Endothelial cell of umbilical vein (primary cell): ENCODE results near the gene C2CD3. TPM values are rescaled to one million over a fixed set of nuclear protein-coding genes. Genes with fewer than 3 reads are reported as not detected.

Experiments used
- BruUV-seq: library from RNA; stranded (reverse); fragments of 400-500 nt; replicated peaks from 2 replicates; lab custom pipeline; 2021; lab: Mats Ljungman, UMichigan
- CTCF ChIA-PET: fragments of 300-600, 350-600 bp; sonication (Branson Sonifier 250); formaldehyde crosslinking; loops from one replicate; lab custom pipeline; 2021; ENCODE audit warnings: antibody characterized with exemption, inconsistent platforms; lab: Charles Lee
- POLR2A ChIA-PET: fragments of 300-600, 350-600 bp; sonication (Branson Sonifier 250); formaldehyde crosslinking; loops from one replicate; lab custom pipeline; 2021; ENCODE audit warnings: antibody characterized with exemption, inconsistent platforms; lab: Charles Lee
- DNase-seq: peaks from one replicate; pipeline ENCODE4 v3.0.0-alpha.2; 2011; ENCODE audit warnings: low read depth, low spot score
- FAIRE-seq: peaks from 2 replicates; lab custom pipeline; 2011; peaks lifted over from hg19 to GRCh38; lab: Jason Lieb, UNC
- H2AFZ ChIP-seq: 2 replicates; pipeline ENCODE4 v1.6.0; 2012; ENCODE audit warnings: low read depth, low read length, control low read depth, inconsistent platforms
- H3K27ac ChIP-seq: 2 replicates; pipeline ENCODE4 v1.5.1; 2011; ENCODE audit warnings: low read depth, mild to moderate bottlenecking, control low read depth, low read length, moderate library complexity; ENCODE audit not compliant: insufficient read depth
- H3K27me3 ChIP-seq, 2 experiments: 2 replicates each; pipeline versions ENCODE4 v1.6.0 to v1.6.1; 2011; ENCODE audit warnings: low read length in 2 of 2, mixed read lengths in 1 of 2; ENCODE audit not compliant: control insufficient read depth in 2 of 2, insufficient read depth in 2 of 2
- H3K36me3 ChIP-seq, 2 experiments: 2 replicates in 1 of 2; 3 replicates in 1 of 2; pipeline ENCODE4 v1.5.1; 2011; ENCODE audit warnings: low read length in 2 of 2, mild to moderate bottlenecking in 1 of 2, moderate library complexity in 1 of 2; ENCODE audit not compliant: control insufficient read depth in 2 of 2, insufficient read depth in 2 of 2; ENCODE audit errors: extremely low read depth in 1 of 2
- H3K4me1 ChIP-seq: 3 replicates; pipeline ENCODE4 v1.5.1; 2011; ENCODE audit warnings: mild to moderate bottlenecking, low read length; ENCODE audit not compliant: control insufficient read depth, insufficient read depth; ENCODE audit errors: extremely low read depth
- H3K4me2 ChIP-seq: 2 replicates; pipeline ENCODE4 v1.6.1; 2011; ENCODE audit warnings: low read length, control low read depth, mixed read lengths; ENCODE audit not compliant: insufficient read depth
- H3K4me3 ChIP-seq, 3 experiments: fragments of 200-600 bp in 1 of 3; sonication (generic), shearing (Covaris generic) in 1 of 3; replicated peaks in 1 of 3; 2 replicates each; pipeline ENCODE4 v1.5.1; 2011 to 2016; ENCODE audit warnings: control low read depth in 3 of 3, low read length in 3 of 3, mild to moderate bottlenecking in 2 of 3, inconsistent platforms in 1 of 3, low read depth in 1 of 3, moderate library complexity in 1 of 3; ENCODE audit not compliant: insufficient read depth in 1 of 3
- H3K79me2 ChIP-seq: 2 replicates; pipeline ENCODE4 v1.6.0; 2012; ENCODE audit warnings: low read length, inconsistent platforms; ENCODE audit not compliant: control insufficient read depth, insufficient read depth
- H3K9ac ChIP-seq: replicated peaks from 2 replicates; pipeline ENCODE3; 2011; ENCODE audit warnings: low read length, control low read depth; ENCODE audit not compliant: insufficient read depth; ENCODE audit errors: extremely low read depth
- H3K9me1 ChIP-seq: replicated peaks from 3 replicates; pipeline ENCODE4 v1.6.0; 2011; ENCODE audit warnings: mild to moderate bottlenecking, low read length; ENCODE audit not compliant: control insufficient read depth, insufficient read depth; ENCODE audit errors: extremely low read depth
- H3K9me3 ChIP-seq: replicated peaks from 2 replicates; pipeline ENCODE4 v1.5.1; 2012; ENCODE audit warnings: low read length, inconsistent platforms; ENCODE audit not compliant: control insufficient read depth, insufficient read depth
- H4K20me1 ChIP-seq: replicated peaks from 2 replicates; pipeline ENCODE3; 2011; ENCODE audit warnings: mild to moderate bottlenecking, low read length; ENCODE audit not compliant: control insufficient read depth, insufficient read depth; ENCODE audit errors: extremely low read depth
- EZH2 ChIP-seq: IDR thresholded peaks from 2 replicates; pipeline ENCODE4 v1.6.1; 2012; ENCODE audit warnings: borderline replicate concordance, low read depth, mild to moderate bottlenecking, moderate library complexity, low read length, inconsistent platforms; ENCODE audit not compliant: severe bottlenecking
- FOS ChIP-seq: IDR thresholded peaks from 2 replicates; pipeline ENCODE4 v1.6.1; 2011; ENCODE audit warnings: mild to moderate bottlenecking, low read length, moderate library complexity, borderline replicate concordance; ENCODE audit not compliant: insufficient read depth
- GATA2 ChIP-seq: IDR thresholded peaks from 2 replicates; pipeline ENCODE4 v1.7.0; 2011; ENCODE audit warnings: low read depth, mild to moderate bottlenecking, moderate library complexity, mixed read lengths, low read length; ENCODE audit not compliant: insufficient read length, insufficient read depth
- JUN ChIP-seq: IDR thresholded peaks from 2 replicates; pipeline ENCODE4 v1.6.1; 2011; ENCODE audit warnings: borderline replicate concordance, low read depth; ENCODE audit not compliant: insufficient read length, insufficient read depth
- MYC ChIP-seq: IDR thresholded peaks from one replicate; pipeline ENCODE4 v1.6.1; 2011; ENCODE audit warnings: mild to moderate bottlenecking, low read depth, low read length
- POLR2A ChIP-seq: IDR thresholded peaks from 2 replicates; pipeline ENCODE4 v1.6.1; 2012; ENCODE audit warnings: low read depth, mild to moderate bottlenecking, control low read depth, low read length
- POLR2AphosphoS5 ChIP-seq: IDR thresholded peaks from 2 replicates; pipeline ENCODE4 v1.6.1; 2012; ENCODE audit warnings: low read depth, mild to moderate bottlenecking, control low read depth, low read length, moderate library complexity; ENCODE audit not compliant: insufficient read depth
- dilution Hi-C: fragments of 300-500 bp; cut with MboI; formaldehyde crosslinking; loops from one replicate; pipeline ENCODE4 v1.15.0; 2019; ENCODE audit warnings: low sequenced_read_pairs; ENCODE audit not compliant: extremely low pct_ligation_motif_present
- intact Hi-C: fragments of 100-400 bp; cut with micrococcal nuclease; formaldehyde crosslinking; loops from one replicate; pipeline ENCODE4 v1.10.0; 2022
- polyA plus RNA-seq, 4 experiments: library from polyadenylated mRNA; depleted of rRNA in 3 of 4; stranded (reverse) in 3 of 4; unstranded in 1 of 4; fragments of >200 nt; gene quantifications; 2 replicates each; pipeline versions ENCODE4 v1.2.1 to v1.2.3, GENCODE V29; 2011 to 2012; ENCODE audit warnings: missing spikeins in 1 of 4
- total RNA-seq: library from RNA; stranded (reverse); gene quantifications from 2 replicates; pipeline ENCODE4 v1.2.3, GENCODE V29; 2021
- TF ChIP-seq, protein P1 (sequence below): IDR thresholded peaks from 2 replicates; pipeline ENCODE4 v1.6.1; 2011; ENCODE audit not compliant: insufficient read depth, insufficient read length
- TF ChIP-seq, protein P2 (sequence below), 2 donors: IDR thresholded peaks; 1 replicate in 1 of 2; 2 replicates in 1 of 2; pipeline ENCODE4 v1.5.1; 2011; ENCODE audit warnings: low read length in 2 of 2, mild to moderate bottlenecking in 2 of 2, moderate library complexity in 2 of 2, control low read depth in 1 of 2, inconsistent platforms in 1 of 2, low read depth in 1 of 2; ENCODE audit not compliant: insufficient read depth in 1 of 2; ENCODE audit errors: extremely low read depth in 1 of 2

The C2CD3 gene
- total and polyA plus RNA-seq, 2 donors (not counting 3 experiments of a cell fraction or from before 2014, with no cell fraction given) = 12.9 to 36.6 TPM

DNA sequence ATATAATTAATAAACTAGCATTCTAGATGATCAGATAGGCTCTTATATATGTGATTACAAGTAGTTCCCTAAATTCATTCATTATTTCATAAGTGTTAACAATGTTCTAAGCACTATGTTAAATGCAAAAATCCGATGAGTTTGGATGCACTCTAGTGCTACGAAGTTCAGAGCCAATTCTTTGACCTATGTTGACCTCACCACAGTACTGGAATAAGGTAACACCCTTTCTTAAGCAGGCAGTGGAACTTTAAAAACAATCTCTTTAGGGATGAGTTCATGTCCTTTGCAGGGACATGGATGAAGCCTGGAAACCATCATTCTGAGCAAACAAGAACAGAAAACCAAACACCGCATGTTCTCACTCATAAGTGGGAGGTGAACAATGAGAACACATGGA is 93.6 kb downstream of the C2CD3 start:
- Histone ChIP-seq H3K9me3 (no peaks in the 10 kb centered on the region), H3K4me2 (no peak overlapping the region), H3K4me1 (no peaks in the 10 kb centered on the region), H3K4me3 (no peak overlapping the region), H3K27me3 (no peaks in the 10 kb centered on the region), H3K79me2 (no peaks in the 10 kb centered on the region), H3K36me3 (peaks cover 7 to 9% of the 10 kb centered on the region in 2 experiments), H3K9me1 (no peaks in the 10 kb centered on the region), H3K9ac (no peak overlapping the region), H4K20me1 (no peaks in the 10 kb centered on the region), H2AFZ (no peak overlapping the region), H3K27ac (no peak overlapping the region)
- ChIA-PET POLR2A (no interaction called here), CTCF (no interaction called here)
- intact Hi-C loops (no loop called here), dilution Hi-C loops (no loop called here)
- FAIRE-seq (no peak), DNase-seq (no peak)
- TF ChIP-seq MYC = no peak
- no peak for TF ChIP-seq GATA2
- no peak for TF ChIP-seq POLR2AphosphoS5
- no TSS peak for BruUV-seq

DNA sequence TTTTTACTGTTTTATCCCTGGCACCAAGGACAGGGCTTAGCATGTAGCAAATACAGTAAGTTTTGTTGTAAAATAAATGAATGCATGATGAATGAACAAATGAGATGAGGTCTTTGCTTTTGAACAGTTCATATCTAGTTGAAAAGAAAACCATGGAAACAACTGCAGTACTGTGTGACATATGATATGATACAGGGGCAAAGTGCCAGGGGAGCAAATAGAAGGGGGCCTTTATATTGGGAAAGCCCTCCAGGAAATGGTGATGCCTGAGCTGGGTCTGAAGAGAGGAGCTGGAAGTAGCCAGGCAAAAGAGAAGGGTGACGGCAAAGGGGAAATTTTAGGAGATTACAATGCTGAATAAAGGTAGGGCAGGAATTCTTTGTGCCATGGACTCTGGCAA is 98.1 kb downstream of the C2CD3 start:
- Histone ChIP-seq H3K27ac (no peak overlapping the region), H3K9me1 (no peaks in the 10 kb centered on the region), H3K36me3 (peaks cover 3 to 7% of the 10 kb centered on the region in 2 experiments), H3K9me3 (no peaks in the 10 kb centered on the region), H3K9ac (no peak overlapping the region), H3K27me3 (no peaks in the 10 kb centered on the region), H2AFZ (no peak overlapping the region), H3K4me3 (no peak overlapping the region), H3K4me2 (no peak overlapping the region), H3K4me1 (no peaks in the 10 kb centered on the region), H3K79me2 (no peaks in the 10 kb centered on the region), H4K20me1 (no peaks in the 10 kb centered on the region)
- CTCF ChIA-PET = no interaction called here
- intact Hi-C loops (no loop called here), dilution Hi-C loops (no loop called here)
- no peak for TF ChIP-seq JUN
- TF ChIP-seq, protein P1, sequence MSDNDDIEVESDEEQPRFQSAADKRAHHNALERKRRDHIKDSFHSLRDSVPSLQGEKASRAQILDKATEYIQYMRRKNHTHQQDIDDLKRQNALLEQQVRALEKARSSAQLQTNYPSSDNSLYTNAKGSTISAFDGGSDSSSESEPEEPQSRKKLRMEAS = no peak
- no peak for TF ChIP-seq EZH2
- no peak for TF ChIP-seq MYC
- TF ChIP-seq POLR2A = no peak
- TF ChIP-seq GATA2 = no peak
- TF ChIP-seq, protein P2, sequence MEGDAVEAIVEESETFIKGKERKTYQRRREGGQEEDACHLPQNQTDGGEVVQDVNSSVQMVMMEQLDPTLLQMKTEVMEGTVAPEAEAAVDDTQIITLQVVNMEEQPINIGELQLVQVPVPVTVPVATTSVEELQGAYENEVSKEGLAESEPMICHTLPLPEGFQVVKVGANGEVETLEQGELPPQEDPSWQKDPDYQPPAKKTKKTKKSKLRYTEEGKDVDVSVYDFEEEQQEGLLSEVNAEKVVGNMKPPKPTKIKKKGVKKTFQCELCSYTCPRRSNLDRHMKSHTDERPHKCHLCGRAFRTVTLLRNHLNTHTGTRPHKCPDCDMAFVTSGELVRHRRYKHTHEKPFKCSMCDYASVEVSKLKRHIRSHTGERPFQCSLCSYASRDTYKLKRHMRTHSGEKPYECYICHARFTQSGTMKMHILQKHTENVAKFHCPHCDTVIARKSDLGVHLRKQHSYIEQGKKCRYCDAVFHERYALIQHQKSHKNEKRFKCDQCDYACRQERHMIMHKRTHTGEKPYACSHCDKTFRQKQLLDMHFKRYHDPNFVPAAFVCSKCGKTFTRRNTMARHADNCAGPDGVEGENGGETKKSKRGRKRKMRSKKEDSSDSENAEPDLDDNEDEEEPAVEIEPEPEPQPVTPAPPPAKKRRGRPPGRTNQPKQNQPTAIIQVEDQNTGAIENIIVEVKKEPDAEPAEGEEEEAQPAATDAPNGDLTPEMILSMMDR (IDR thresholded peaks at IDR 0.05; ENCODE audit: extremely low read depth in 1 of 2, insufficient read depth in 1 of 2, low read depth in 1 of 2, low read length in 2 of 2) = no peak
- TF ChIP-seq POLR2AphosphoS5 = no peak
- no peak for TF ChIP-seq FOS
- FAIRE-seq (no peak), DNase-seq (no peak)
- BruUV-seq = no TSS peak
- POLR2A ChIA-PET = no interaction called here
